CD4-positive, alpha-beta T cell treated with Interleukin-6 for 4 hours (primary cell): Measurements from ENCODE around the gene JDP2.
"Not testable (repeated sequence)": the region's sequence is repeated elsewhere in the genome, so short reads cannot be mapped to it uniquely, and the experiment has no call there.

Source experiments
- DNase-seq: peaks from one replicate; pipeline ENCODE4 v3.0.0-alpha.2; 2020; ENCODE audit warnings: mixed read lengths

Gene JDP2

DNA sequence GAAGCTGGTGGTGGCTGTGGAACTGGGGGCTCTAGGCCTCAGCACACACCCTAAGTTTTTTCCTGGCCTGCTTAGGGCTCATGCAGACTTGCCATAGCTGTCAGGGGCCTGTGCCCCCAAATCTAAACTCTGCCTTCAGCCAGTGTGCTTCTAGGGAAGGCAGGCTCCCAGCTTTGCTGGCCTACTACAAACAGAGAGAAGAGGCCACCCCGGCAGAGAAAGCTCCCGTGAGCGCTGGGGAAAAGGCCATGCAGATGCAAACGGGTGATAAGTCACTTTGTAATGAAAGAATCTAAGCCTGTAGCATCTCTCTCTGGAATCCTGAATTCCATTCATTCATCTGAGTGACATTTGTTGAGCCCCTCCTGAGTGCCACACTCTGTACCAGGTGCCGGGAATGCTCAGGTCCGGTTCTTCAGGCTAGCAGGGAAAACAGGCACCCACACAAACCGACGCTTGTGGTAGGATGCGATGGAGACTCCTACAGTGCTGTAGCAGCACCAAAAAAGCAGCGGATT is 29.9 kb downstream of the JDP2 start:
- no peak for DNase-seq

DNA sequence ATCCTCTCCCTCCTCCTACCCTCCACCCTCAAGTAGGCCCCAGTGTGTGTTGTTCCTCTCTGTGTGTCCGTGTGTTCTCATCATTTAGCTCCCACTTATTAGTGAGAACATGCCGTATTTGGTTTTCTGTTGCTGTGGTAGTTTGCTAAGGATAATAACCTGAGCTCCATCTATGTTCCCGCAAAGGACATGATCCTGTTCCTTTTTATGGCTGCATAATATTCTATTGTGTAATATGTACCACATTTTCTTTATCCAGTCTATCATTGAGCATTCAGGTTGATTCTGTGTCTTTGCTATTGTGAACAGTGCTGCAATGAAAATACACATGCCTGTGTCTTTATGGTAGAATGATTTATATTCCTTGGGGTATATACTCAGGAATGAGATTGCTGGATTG is 30.5 kb downstream of the JDP2 start:
- no peak for DNase-seq

DNA sequence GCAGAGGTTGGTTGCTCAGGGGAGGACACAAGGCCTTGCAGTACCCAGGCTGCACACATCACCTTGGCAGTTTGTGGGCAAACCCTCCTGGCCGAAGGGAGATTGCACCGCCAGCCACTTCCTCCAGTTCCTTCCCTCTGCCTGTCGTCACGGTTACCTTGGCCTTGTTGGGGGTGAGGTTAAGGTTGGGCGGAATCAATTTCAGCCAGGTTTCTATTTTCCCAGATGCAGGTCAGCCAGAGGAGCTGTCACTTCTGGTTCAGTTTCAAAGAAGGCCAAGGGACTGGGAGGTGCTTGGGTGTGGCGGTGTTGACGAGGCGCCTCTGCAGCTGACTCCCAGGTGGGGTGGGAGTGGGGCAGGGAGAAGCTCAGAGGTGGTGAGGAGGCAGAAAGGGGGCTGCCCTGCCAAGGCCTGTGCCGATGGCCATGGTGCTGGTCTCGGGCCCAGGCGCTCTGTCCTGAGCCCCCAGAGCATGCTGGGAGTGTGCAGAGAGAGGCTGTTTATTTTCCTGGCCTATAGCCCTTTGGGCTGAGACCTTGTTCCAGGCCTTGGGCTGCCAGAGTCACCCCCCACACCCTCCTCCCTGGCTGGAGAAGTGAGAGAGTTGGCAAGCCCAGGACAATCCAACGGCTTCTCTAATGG is 31.4 kb downstream of the JDP2 start:
- no peak for DNase-seq

DNA sequence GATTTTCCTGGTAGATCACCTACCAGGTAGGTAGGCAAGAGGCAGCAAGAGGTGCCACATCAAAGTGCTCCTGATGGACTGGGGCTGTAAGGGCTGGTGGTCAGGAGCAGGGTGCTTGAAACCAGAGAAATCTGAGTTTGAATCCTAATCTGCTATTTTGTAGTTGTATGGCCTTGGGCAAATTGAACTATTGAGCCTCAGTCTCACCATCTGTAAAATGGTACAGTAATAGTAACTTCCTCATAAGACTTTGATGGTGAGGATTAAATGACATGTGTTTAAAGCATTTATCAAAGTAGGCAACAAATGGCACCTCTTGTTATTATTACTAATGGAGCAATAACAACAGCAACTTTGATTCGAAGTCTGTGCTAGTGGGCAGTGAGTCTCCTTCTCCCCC is 32.0 kb downstream of the JDP2 start:
- DNase-seq = no peak

DNA sequence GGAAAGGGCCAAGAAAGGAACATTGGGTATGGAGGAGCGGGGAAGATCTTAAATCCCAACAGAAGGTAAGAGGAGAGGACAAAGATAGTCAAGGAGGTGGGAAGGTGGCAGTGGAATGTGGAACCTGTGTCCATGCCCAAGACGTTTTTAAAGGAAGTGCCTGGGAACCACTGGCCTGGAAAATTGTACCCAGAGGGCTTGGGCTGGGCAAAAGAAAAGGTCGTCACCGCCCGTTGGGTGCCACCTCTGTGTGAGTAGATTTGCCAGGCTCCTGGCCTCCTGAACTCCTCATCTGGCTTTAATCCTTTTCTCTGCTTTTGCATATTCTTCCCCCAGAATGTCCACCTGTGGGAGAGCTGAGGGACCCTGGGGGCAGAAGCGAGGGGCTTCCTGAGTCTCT is 32.6 kb downstream of the JDP2 start:
- DNase-seq = no peak

DNA sequence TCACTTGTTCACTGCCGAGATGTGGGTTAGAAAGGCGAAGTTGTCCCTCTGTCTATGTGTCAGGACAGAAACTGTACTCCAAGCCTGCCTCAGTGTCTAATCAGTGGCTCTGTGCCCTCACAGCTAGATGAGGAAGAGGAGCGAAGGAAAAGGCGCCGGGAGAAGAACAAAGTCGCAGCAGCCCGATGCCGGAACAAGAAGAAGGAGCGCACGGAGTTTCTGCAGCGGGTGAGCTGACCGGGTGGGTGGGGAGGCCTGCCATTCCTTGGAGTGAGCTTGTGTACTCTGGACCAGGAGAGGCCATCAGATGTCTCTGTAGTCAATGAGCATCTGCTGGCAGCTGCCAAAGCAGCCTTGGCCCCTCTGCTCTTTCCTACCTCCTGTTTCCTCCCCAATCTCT is 33.5 kb downstream of the JDP2 start:
- no peak for DNase-seq

DNA sequence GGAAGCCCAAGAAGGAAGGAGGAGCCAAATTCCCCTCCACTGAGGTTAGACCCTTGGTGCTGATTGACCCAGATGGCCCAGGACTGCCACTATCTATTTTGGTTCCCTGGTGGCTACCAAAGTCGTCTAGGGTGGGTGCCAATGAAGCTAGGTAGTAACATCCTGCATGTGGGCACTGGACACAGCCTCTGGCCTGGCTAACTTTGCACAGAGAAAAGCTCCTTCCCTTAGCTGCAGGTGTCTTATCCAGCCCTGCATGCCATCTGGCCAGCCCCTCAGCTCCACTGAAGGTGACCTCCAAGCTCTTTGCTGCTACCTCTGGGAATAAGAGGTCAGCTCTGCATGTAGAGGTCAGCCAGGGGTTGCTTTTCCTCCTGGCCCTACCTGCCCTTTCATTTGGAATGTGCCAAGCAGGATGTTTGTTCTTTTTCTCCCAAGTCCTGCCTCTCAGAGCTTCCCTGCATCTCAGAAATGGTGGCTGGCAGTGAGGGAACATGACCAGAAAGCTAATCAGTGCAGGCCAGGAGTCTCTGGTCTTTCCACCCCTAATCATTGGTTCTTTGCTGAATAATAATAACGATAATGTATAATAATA is 34.0 kb downstream of the JDP2 start:
- no peak for DNase-seq

DNA sequence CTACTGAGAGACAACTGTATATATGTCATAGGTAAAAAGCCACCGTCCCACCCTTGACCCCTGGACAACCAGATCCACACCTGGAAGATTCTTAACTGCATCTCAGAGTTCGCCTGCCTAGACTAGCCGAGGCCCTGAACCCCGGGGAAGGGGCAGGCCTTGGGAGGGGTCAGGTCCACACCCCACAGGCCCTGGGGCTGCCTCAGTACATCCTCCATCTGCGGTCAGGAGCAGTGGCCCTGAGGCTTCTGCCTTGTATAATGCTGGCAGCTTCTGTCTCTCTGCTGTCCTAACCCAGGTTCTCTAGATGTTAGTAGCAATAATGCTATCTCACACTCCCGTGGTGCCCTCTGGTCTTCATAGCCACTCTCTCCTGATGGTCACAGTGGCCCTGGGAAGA is 36.8 kb downstream of the JDP2 start:
- no peak for DNase-seq

DNA sequence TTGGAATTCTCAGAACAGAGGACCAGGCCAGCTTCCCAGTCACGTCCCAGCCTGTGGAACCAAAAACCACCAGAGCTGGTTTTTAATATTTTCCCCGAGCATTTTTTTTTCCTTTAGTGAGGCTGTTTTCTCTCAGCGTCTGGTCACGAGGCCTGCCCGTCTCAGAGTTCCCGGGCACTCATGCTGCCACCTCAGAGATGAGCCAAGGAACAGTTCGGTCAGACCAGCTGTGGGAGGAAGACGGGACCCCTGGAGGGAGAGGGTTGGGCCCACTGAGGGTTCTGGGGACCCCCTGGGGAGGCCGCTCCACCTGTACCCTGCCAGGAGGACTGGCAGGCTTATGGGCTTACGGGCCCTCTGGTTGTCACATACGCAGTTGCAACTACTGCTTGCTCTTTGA is 39.9 kb downstream of the JDP2 start:
- DNase-seq = no peak

DNA sequence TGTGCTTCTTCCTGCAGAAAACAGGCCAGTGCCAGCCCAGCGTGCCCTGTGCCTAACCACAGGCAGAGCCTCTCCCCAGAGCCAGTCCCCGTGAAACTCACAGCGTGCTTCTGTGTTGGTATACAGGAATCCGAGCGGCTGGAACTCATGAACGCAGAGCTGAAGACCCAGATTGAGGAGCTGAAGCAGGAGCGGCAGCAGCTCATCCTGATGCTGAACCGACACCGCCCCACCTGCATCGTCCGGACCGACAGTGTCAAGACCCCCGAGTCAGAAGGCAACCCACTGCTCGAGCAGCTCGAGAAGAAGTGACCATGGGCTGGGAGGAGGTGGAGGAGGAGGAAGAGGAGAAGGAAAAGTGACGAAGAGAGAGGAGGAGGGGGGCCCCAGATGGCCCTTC is 41.3 kb downstream of the JDP2 start:
- no peak for DNase-seq

DNA sequence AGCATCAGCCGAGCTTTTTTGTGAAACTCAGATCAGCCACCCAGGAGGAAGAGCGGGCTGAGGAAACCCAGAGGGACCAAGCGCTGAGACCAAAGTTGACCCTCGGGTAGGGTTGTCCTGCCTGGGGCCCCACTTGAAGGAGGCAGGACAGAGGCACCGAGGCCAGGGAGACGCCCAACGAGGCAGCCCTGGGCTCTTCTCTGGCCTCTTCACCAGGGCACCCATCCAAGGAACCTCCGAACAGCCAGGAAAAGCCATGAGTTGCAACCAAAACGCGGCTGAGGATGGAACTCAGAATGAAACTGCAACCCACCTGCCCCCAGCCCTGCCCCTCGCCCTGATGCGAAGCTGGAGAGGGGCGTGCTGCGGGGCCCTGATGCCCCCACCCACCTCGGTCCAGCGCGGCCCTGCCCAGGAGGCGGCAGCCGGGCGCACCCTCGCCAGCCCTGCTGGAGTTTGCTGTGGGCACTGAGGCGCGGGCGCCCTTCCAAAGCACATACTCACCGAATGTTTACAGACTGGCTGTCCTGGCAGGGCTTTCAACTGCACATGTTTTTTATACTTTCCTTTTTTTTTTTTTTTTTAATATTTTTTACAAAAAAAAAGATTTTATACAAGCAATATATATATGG is 41.9 kb downstream of the JDP2 start:
- no peak for DNase-seq

DNA sequence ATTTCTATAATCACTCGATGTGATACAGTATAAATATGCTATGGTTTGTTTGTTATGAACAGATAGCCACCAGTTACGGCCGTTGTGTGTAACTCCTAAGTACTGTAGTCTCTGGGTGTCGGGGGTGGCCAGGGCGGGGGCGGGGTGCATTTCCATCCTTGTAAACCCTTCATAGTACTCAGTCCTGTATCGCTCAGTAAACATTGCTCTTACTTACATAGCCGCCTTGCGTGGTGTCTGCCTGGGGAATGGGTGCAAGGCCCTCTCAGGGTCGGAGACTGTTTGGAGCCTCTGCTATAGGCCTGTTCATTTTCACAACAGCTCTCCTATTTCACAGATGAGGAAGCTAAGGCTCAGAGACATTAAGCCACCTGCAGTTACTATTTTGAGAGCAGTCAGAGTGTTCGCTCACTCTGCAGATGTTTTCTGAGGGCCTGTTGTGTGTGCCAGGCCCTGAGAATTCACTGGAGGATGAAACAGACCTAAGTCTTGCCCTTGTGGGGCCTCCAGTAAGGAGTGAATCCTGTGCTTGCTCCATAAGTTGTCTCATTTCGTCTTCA is 42.5 kb downstream of the JDP2 start:
- DNase-seq = no peak

DNA sequence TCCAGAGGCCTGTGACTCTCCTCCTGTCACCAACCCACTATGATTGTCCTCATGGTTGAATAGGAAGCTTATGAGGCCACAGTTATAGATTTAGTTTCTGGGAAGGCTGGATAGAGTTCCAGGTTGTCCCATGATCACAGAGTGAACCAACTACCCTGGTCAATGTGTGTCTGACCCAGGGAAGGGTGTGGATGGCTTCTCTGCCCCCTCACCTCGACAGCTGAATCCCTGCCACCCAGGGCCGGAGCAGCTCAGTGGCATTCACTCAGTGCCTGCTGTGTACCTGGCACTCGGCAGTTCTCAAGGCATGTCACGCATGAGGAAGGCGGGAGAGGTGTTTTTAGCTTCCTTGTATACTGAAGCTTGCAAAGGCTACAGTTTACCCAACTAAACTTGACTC is 43.2 kb downstream of the JDP2 start:
- no peak for DNase-seq

DNA sequence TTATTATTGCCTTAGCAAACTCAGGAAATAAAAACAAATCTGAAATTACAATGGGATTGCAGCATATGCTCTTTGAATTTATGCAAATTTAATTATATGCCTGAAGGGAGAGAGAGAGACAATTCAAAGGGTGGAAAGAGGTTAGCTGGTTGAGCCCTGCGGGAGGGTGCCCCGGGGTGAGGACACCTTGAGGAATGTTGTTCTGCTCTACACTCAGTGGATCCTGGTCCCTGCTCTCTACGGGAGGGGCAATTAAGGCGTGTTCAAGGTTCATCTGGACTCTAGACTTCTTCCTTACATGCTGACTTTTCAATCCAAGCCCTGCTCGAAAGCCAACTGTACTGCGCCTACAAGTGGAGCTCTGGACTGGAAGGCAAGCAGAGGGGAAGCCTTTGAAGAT is 46.3 kb downstream of the JDP2 start:
- DNase-seq = not testable (repeated sequence)

DNA sequence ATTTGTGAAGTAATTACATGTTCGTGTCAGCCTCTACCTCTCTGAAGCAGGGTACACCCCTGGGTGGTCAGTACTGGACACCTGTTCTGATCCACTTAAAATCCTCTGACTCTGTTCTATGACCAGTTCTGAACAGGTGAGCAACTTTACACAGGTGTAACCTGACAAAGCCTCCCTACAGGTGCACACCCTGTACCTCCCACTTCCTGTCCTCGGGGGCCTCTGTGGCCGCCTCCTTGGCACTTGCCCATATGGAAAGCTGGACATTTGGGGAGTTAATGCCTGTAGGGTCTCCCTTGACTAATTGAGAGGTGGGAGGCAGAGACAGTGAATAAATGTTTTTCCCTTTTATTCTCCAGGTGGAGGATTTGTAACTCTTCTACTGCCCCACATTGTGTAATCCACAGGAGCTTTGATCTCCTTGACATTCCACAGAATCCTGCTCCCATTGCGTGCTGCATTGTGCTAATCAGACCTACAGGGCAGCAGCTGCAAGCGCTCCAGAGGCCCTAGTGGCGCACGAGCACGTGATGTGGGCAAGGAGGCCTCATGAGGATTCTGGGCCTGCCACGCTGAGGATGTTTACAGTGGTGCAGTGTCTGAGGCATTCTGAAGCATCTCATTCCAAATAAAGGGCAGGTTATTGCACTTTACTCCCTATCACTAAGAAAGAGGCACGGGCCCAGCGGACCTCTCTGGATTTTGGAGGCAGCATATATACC is 48.6 kb downstream of the JDP2 start:
- DNase-seq = no peak

DNA sequence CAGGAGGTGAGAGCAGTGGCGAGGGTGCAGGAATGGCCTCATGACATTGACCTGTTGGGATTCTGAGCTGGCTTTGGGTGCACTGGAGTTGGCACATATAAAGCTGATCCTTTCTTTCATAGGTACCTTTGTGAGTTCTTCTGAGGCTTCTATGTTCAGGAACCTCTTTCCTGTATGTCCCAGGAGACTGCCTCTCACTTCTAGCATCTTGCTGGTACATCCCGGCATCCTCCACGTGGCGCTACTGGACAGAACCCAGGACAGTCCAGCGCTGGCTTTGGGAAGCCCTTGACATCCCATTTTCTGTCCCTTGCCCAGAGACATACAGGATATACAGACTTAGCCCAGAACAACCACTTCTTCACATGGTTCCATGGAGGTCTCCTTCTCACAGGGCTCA is 50.1 kb downstream of the JDP2 start:
- no peak for DNase-seq

DNA sequence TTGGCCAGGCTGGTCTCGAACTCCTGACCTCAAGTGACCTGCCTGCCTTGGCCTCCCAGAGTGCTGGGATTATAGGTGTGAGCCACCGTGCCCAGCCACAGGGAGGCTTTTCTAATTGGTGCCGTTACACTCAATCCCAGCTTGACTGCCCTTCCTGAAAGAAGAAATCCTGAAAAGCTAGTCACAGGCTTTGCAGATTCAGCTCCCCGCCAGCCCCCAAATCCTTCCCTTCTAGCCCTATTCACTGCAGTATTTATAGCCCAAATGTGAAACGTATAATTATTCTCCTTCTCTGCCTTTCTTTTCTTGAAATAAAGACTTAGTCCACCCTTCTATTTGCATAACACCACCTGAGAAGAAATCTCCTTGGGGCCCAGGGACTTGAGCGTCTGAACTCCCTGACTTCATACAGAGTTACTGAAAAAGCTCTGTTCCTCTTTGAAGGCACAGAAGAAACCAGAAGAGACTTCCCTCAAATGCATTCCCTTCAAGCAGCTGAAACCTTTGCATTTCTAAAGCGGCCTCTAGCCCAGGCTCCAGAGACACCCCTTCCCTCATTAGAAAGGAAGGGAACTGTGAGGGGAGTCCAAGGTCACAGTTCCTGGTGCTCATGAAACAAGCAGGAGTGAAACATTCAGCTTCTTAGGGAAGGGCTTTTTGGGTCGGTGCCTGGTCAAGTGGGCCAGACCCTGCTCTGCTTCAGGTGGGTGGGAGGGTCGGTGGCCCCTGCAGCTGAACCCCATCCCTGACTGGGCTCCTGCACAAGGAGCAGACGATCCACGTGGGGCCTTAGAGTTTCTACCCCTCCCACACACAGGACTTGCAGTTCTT is 52.2 kb downstream of the JDP2 start:
- DNase-seq = no peak

DNA sequence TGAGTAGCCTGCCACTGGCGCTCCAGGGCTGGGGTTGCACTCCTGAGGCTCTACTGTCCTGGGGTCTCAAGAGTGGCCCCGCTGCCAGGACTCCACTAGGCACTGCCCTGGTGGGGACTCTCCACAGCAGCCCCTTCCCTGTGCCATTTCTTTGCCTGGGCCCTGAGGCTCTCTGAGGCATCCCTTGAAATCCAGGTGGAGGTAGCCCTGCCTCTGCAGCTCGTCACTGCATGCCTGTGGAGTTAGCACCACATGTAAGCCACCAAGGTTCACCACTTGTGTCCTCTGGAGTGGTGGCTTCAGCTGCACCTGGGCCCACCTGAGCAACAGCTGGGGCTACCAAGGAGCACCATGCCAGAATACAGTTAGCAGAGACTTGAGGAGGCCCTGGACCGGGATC is 54.5 kb downstream of the JDP2 start:
- no peak for DNase-seq

DNA sequence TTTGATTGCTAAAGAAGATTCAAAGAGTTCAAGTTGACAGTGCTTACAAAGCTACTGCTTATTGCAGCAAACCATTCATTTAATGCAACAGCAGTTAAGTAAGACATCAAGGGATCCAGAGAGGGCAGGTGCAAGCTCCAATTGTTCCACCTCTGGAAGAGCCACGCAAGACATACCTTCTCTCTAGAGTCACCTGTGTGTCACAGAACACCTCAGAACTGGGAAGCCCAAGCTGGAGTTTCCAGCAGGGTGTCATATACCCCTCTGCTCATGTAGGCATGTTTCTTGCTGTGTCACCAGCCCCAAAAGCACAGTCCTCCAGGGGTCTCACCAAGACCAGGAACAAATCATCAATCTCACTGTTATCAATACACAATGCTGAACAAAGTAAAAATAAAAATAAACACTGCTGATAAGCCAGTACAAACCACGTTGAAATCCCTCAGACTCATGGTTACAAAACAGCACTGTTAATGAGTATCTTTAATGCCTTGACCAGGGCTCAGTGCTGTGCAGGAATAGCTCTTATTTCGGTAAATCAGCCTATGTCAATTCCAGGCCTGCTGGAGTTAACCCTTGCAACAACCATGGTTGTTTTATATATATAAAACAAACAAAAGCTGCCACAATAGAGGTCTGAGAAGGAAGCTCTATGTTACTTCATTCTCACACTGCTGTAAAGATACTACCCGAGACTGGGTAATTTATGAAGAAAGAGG is 57.0 kb downstream of the JDP2 start:
- no peak for DNase-seq

DNA sequence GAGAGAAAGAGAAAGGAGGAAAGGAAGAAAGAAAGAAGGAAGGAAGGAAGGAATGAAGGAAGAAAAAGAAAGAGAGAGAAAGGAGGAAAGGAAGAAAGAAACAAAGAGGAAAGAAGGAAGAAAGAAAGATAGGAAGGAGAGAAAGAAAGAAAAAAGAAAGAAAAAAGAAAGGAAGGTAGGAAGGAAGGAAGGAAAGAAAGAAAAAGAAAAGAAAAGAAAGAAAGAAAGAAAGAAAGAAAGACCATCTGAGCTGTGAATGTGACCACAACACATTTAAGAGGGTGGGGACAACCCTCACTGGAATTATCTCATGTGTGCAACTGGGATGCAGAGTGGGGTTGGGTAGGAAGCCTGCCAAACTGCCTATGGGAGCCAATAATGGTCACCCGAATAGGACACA is 58.5 kb downstream of the JDP2 start:
- DNase-seq = no peak

DNA sequence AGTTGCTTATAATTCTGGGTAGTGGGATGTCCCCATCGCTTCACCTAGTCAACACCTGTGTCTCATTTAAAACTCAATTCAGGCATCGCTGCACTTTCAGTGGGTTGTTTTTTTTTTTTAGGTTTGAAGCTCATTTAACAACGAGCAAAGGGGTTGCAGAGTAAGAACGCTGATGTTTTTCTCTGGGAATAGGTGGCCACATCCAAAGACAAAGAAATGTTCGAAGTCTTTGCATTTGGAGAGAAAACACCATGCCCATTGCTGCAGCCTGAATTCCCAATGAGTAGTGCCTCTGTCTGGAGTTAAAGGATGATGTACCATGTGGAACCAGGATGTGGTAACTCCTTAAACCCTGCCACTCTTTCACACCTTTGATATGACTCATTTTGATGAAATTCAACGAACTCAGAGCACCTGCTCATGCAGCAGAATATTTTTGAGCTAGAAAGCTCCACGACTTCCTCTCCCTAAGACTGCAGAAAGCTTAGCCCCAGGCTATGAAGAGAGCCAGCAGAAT is 59.4 kb downstream of the JDP2 start:
- peak; percentile 15 for DNase-seq

DNA sequence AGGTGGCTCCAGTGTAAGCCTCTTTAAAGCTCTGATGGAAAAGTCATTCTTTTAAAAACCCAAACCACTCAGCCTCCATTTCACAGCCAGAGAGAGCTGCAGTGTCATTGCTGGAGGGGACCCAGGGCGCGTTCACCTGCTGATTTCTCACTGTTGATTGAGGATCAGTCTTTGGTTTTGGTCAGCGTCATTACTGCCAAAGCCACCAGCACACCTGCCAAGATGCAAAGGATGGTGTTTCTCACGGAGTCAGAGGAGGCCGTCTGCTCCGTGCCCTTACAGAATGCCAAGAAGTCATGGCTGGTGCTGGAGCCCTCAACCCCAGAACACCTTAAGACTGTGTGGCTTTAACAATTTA is 61.6 kb downstream of the JDP2 start:
- no peak for DNase-seq
